Measurements from ENCODE around the gene BCAS3.

GRCh38 chr17:61349350-61349749, 671.7 kb downstream of the BCAS3 start:
- no peak for TF ChIP-seq SP1 (IDR thresholded peaks at IDR 0.05)
- no peak for TF ChIP-seq FOXA1 (IDR thresholded peaks at IDR 0.05)
- no peak for TF ChIP-seq SUZ12 (IDR thresholded peaks at IDR 0.05)
- no peak for TF ChIP-seq NFRKB (IDR thresholded peaks at IDR 0.05)
- no peak for TF ChIP-seq HDGF (IDR thresholded peaks at IDR 0.05; ENCODE audit: borderline replicate concordance)
- TF ChIP-seq L3MBTL2 (conservative IDR thresholded peaks at IDR 0.05), result no peak
- TF ChIP-seq FOXM1 (IDR thresholded peaks at IDR 0.05; ENCODE audit: borderline replicate concordance), result no peak
